HuH-7 (cell line): ENCODE measurements around the gene GLRA2.

Experiments used
- DNase-seq: peaks from one replicate; pipeline ENCODE4 v3.0.0; 2011; ENCODE audit warnings: low spot score

The GLRA2 gene

DNA sequence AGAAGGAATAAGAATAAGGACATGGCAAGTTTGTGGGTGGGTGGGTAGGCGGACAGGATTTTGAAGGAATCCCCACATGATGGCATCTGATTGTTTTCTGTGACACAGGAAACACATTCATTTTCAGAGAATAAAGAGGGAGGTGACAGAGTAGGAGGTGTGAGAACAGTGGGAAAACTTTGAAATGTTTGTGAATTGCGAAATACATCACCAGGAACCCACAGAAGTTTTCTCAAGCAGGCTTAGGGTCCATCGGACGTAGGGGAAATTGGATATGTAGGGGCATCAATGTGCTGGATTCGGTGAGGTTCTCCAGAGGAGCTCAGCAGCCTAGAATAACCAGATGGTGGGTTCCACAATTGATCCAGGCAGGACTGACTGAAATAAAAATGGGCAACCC lies 171.6 kb downstream of the GLRA2 start:
- DNase-seq = no peak

- DNase-seq = no peak
These were observed 172.8 kb downstream of the GLRA2 start for GRCh38 chrX:14702145-14702544.

DNA sequence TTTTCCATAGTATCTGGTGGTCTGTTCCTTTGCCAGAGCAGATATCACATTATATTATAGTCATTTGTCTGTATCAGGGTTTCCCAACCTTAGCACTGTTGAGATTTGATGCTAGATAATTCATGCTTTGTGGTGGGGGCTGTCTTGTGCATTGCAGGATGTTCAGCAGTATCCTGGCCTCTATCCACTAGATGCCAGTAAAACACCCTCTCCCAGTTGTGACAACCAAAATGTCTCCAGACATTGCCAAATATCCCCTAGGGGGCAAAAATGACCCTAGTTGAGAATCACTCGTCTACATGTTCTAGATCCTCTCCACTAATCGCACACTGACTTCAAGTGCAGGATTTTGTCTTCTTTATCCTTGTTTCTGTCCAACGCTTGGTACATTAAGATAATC lies 182.8 kb downstream of the GLRA2 start:
- DNase-seq = no peak

DNA sequence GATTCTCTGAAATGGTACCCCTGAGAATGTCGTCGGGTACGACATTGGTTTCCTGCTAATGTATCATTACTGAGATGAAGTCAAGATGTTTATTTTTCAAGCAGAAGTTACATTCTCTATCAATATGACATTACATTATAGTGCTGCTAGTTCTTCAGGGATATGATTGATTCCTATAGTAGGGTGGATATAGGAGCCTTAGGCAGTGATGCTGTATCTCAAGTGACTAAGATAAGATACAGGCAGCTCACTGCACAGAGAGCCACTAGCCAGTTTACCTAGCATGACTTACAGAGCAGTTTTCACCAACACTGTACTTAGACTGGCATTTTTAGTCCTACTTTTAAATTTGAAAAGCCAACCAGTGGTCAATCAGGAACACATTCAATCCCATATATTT lies 188.6 kb downstream of the GLRA2 start:
- DNase-seq = no peak

DNA sequence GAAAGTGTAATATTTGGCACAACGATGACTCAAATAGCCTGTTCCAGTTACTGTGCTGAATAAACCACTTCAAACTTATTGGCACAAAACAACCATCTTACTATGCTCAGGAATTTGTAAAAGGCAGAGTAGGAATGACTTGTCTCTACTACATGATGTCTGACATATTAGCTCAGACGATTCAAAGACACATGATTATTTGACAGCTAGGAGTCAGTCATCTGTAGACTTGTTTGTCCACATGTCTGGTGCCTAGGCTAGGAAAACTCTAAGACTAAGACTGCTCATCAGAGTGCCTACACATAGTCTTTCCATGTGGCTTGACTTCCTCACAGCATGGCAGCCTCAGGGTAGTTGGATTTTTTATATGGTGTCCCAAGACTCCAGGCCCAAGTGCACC lies 189.1 kb downstream of the GLRA2 start:
- no peak for DNase-seq

- no peak for DNase-seq
These were observed 199.7 kb downstream of the GLRA2 start for GRCh38 chrX:14729058-14729457.

DNA sequence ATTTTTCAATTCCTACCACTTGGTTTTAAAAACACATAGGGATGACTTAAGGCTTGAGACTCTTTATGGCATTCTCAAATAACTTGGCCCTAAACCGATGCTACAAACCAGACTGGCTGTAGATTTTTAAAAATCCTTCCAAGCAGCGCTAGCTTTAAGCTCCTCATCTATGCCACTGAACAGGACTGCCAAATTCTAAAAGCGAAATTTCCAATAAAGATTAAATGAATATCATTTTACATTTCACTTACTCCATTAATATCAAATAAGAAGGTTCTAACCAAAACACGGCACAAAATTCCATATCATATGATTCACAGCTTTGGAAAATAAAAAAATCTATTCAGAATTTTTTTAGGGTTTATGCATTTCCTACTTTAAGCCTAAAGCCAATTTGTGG lies 209.3 kb downstream of the GLRA2 start:
- DNase-seq = no peak

DNA sequence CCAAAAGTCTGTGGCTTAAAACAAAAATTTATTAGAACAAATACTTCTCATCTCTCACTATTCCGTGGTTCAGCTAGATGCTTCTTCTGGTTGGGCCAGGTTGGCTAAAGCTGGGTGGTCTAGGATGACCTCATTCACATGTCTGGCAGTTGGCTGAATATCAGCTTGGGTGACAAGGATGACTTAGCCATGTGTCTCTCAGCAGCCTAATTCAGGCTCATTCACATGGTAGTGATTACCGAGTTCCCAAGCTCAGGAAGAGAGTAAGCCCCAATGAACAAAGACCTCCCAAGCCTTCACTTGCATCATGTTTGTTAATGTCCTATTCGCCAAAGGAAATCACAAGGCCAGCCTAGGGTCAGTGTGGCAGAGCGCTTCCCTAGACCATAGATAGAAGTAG lies 224.1 kb downstream of the GLRA2 start:
- DNase-seq = no peak

- no peak for DNase-seq
These were observed 228.7 kb downstream of the GLRA2 start for GRCh38 chrX:14758029-14758491.

DNA sequence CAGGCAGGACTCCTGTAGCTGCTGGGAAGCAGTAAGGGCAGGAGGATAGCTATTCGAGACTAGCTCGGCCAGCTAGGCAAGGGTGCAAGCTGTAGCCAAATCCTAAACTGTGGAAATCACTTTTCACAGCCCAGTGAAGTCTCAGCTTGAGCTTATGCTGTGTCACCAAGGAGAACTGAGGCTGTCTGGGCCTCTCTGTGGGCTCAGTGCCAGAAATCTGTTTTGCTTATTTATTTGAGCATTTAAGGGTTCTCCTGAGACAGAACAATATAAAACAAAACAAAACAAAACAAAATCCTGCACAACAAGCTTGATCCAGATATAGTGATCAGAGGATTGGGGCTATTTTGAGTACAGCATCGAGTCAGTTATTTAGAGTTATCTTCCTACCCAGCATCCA lies 246.1 kb downstream of the GLRA2 start:
- no peak for DNase-seq

- no peak for DNase-seq
These were observed 247.6 kb downstream of the GLRA2 start for GRCh38 chrX:14776901-14777300.

GRCh38 chrX:14777525-14777924 lies 248.2 kb downstream of the GLRA2 start:
- DNase-seq = no peak

DNA sequence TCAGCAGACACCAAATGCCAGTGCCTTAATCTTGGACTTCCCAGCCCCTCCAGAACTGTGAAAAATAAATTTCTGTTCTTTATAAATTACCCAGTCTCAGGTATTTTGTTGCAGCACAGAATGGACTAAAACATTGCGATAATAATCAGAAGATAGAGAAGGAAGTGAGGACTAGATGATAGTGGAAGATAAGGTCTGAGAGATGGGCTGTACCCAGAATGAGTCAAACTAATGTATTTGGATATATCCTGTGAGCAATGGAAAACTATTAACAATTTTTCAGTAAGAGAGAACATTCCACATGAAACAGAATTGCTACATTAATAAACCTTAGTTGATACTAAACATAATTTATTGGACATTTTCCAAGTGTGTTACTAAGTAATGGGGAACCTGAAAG lies 250.2 kb downstream of the GLRA2 start:
- DNase-seq = no peak
